Kidney tubule cell (primary cell): Measurements from ENCODE around the gene MPND.

Experiments used
- DNase-seq: peaks from one replicate; pipeline ENCODE4 v3.0.0-alpha.2; 2018; ENCODE audit warnings: low spot score

Gene MPND, protein sequence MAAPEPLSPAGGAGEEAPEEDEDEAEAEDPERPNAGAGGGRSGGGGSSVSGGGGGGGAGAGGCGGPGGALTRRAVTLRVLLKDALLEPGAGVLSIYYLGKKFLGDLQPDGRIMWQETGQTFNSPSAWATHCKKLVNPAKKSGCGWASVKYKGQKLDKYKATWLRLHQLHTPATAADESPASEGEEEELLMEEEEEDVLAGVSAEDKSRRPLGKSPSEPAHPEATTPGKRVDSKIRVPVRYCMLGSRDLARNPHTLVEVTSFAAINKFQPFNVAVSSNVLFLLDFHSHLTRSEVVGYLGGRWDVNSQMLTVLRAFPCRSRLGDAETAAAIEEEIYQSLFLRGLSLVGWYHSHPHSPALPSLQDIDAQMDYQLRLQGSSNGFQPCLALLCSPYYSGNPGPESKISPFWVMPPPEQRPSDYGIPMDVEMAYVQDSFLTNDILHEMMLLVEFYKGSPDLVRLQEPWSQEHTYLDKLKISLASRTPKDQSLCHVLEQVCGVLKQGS

GRCh38 chr19:4343370-4344307, at the start of gene MPND:
Gene MPND (plus strand): TSS chr19:4343562. CDS start chr19:4343594, 32 bp downstream.
- peak; percentile 84 for DNase-seq

DNA sequence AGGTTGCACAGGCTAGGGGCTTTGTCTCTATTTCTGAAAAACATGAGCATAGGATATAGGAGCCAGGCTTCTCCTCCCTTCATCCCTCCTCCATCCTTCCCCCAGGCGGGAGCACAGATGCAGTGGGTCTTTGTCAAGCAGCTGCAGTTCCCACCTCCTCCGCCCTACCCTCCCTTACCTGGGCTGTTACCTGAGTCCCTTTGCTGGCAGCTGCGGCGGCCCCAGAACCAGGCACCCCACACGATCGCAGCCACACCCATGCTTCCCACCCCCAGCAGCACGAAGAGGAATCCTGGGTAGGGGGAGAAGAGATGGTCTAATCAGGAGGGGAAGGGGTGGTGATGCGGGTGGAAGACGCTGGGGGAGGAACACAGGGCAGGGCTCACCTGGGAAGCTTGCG, 49.0 kb upstream of the MPND start:
- DNase-seq: no peak

- DNase-seq: no peak
Observed at GRCh38 chr19:4295972-4296771, 47.2 kb upstream of the MPND start.

DNA sequence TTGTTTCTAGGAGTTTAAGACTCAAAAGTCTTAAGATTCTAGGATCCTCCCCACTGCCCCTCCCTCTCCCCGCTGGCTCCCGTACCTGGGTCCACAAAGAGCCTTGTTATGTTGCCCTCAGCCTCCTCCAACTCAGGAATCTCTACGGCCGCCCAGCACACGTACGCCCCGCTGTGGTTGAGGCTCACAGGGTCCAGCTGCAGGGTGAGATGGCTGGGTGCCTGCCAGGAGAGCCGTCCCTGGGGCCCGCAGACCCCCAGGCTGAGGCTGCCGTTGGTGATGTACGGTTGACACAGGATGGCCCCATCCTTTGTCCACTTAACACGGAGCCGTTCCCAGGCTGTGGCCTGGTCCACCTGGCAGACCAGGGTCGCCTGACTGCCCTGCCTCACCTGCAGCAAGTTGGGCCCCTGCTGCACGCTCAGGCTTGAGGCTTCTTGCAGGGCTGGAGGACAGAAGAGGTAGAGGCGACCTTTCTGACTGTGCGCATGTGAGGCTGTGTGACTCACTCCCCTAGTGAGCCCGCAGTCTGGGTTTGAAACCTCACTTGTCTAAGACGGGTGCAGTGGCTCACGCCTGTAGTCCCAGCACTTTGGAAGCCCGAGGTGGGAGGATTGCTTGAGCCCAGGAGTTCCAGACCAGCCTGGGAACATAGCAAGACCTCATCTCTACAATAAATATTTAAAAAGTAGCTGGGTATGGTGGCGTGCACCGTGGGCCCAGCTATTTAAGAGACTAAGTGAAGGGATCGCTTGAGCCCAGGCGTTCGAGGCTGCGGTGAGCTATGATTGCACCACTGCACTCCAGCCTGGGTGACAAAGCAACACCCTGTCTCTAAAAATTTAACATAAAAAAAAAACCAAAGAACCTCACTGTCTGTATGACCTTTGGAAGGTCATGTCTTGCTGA, 45.2 kb upstream of the MPND start:
- DNase-seq: no peak

GRCh38 chr19:4298810-4299550, 44.4 kb upstream of the MPND start:
- no peak for DNase-seq

- DNase-seq: no peak
Observed at GRCh38 chr19:4300589-4300988, 42.8 kb upstream of the MPND start.

DNA sequence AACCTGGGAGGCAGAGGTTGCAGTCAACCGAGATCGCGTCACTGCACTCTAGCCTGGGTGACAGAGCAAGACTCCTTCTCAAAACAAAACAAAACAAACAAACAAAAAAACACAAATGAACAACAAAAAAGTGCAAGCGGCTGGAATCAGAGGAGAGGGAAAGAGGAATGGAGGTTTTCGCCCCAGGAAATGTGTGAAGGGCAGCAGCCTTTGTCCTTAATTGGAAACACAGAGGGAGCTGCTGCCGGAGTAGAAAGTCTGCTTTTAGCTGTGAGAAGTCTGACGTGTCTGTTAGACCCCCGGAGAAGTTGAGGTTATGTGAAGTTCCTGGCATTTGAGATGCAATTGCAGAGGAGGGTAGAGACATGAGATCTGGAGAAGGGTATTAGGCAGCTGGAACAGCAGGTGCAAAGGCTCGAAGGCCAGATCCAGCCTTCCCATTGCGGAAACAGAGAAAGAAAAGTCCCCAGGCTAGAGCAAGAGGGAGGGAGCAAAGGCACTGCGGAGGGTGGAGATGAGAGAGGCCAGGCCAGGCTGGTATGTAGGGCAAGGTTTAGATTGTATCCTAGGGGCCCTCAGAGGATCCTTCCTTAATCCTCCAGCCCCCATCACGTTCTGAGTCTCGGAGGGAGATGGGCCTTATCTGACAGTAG, 41.6 kb upstream of the MPND start:
- no peak for DNase-seq

DNA sequence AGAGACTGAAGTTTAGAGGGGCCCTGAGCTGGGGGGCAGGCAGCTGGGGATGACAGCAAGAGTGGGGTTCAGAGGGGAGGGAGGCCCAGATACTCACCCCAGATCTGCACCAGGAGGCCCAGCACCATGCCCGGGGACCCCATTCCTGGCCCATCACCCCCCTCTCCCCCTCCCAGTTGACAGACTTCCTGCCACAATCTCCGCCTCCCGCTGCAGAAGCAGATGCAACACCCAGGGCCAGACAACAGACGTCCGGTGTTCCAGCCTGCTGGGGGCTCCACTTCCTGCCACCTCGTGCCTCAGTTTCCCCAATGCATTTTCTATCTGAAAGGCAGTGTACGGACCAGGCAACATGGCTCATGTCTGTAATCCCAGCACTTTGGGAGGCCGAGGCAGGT, 41.1 kb upstream of the MPND start, which contains the start of gene TMIGD2:
Gene TMIGD2 (minus strand): TSS at position 147 of the 398 bp plus-strand sequence. CDS start 4 bp downstream, at position 143.
- DNase-seq: no peak

DNA sequence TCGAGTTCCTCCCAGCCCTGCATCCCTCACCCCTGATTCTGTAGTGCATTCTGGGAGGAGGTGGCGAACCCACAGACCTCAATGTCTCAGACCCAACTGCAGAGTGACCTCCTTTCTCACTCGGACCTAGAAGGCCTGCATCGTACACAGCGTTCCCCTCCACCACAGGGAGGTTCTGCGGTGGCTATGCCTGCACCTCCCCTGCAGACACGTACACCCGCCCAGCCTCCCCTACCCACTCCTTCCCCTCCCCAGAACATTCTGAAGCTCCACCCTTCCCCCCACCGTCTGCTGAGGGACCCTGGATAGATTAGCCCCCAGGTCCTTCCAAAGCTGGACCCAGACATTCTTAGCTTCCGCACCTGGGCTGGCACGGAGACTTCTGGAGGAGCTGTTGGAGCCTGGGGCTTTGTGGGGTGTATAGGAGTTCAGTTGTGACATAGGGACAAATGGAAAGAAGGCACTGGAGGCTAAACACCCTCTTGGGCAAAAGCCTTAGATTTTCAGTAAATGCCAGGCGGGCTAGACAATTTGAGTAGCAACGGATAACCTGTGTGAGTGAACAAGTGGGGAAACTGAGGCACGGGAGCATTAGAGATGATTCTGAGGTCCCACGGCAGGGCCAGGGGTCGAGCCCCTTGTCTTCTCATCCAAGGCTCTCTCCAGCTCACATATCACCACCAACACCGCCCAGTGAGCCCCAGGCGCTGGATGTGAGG, 39.4 kb upstream of the MPND start:
- no peak for DNase-seq

DNA sequence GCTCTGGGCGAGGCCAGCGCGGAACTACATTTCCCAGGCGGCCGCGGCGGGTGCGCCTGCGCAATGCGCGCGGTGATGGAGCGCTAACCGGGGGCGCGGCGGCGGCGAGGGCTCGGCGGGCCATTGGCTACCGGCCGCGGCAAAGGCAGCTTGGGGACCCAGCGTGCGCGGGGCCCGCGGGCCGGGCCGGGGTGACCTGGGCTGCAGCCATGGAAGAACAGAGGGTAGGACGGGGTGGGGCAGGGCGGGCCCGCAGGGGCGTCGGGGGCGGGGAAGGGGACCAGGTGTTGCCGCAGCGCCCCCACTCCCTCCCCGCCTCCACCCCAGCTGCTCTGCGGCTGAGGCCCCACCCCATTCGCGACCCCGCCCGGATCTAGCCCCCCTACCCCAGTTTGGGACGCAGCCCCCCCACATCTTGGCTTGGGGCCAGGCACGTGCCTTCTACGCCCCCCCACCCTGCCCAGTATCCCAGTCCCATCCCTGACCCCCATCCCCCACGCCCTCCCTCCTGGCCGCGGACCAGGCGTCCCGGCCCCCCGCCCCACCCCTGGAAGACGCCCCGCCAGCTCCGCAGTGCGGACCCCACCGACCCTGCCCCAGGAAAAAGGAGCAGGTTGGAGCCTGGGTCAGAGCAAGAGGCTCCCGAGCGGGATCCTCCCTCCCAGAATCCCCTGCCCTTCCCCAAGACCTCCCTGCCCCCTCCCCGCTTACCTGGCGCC, 38.7 kb upstream of the MPND start, which contains the start of gene FSD1:
Gene FSD1 (plus strand): TSS at position 61 of the 719 bp plus-strand sequence. CDS start 149 bp downstream, at position 210.
- DNase-seq: peak; percentile 23

- no peak for DNase-seq
Observed at GRCh38 chr19:4305257-4305612, 38.1 kb upstream of the MPND start.

- no peak for DNase-seq
Observed at GRCh38 chr19:4305659-4306058, 37.7 kb upstream of the MPND start.

DNA sequence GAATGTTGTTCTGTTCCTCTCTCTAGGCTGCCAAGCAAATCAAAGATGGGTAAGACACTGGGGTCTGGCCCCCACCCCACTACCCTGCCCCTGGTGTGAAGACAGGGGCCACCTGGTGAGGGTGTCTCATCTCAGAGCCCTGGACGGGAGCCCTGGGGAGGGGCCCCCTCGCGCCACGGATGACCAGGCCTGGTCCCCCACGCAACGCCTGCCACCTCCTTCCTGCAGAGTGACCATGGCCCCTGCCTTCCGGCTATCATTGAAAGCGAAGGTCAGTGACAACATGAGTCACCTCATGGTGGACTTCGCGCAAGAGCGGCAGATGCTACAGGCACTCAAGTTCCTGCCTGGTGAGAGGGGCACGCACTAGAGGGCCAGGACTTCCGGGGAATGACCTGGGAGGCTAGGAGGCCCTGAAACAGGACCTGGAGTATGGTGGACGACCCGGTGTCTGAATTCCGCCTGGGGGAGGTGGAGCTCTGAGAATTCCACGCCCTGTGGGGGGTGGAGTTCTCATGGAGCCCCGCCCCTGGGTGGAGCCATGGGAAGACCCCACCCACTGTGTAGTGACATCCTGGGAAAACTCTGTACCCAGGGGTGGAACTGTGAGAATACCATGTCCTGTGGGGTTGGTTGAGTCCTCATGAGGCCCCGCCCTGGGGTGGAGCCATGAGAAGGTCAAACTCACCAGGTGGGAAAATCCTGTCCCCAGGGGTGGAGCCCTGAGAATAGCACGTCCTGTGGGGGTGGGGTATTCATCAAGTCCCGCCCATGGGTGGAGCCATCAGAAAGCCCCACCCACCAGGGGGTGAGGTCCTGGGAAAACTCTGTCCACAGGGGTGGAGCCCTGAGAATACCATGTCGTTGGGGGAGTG, 32.9 kb upstream of the MPND start:
- DNase-seq: no peak

GRCh38 chr19:4313847-4314490, 29.4 kb upstream of the MPND start:
- DNase-seq: no peak

GRCh38 chr19:4316956-4317355, 26.4 kb upstream of the MPND start:
- no peak for DNase-seq

- no peak for DNase-seq
Observed at GRCh38 chr19:4318460-4318859, 24.9 kb upstream of the MPND start.
